HepG2 (cell line): Measurements from ENCODE around the gene FAHD2A. TPM values are rescaled to one million over a fixed set of nuclear protein-coding genes. Genes with fewer than 3 reads are reported as not detected.

Source experiments
- BCLAF1 ChIP-seq: fragments of 450-650 bp; IDR thresholded peaks from 2 replicates; pipeline ENCODE4 v1.6.1; 2017; ENCODE audit warnings: mild to moderate bottlenecking
- CSRNP2 ChIP-seq: sonication (generic); formaldehyde crosslinking; conservative IDR thresholded peaks from 2 replicates; pipeline ENCODE4 v1.8.0; 2022; ENCODE audit warnings: low read depth, missing genetic modification reagents
- ELF4 ChIP-seq: sonication (generic); formaldehyde crosslinking; IDR thresholded peaks from 2 replicates; pipeline ENCODE4 v1.5.0; 2020; ENCODE audit warnings: missing genetic modification reagents, mild to moderate bottlenecking, moderate library complexity, borderline replicate concordance
- HOXA3 ChIP-seq: sonication (generic); formaldehyde crosslinking; IDR thresholded peaks from 2 replicates; pipeline ENCODE4 v1.5.0; 2020; ENCODE audit warnings: missing genetic modification reagents
- PREB ChIP-seq: sonication (generic); formaldehyde crosslinking; IDR thresholded peaks from 2 replicates; pipeline ENCODE4 v1.4.0; 2020; ENCODE audit warnings: missing genetic modification reagents
- SALL1 ChIP-seq: sonication (generic); formaldehyde crosslinking; IDR thresholded peaks from 2 replicates; pipeline ENCODE4 v1.8.0; 2022; ENCODE audit warnings: mild to moderate bottlenecking, missing genetic modification reagents
- TRAFD1 ChIP-seq: sonication (generic); formaldehyde crosslinking; IDR thresholded peaks from 2 replicates; pipeline ENCODE4 v1.5.1; 2020; ENCODE audit warnings: missing genetic modification reagents, mild to moderate bottlenecking, borderline replicate concordance
- ZBTB20 ChIP-seq: sonication (generic); formaldehyde crosslinking; IDR thresholded peaks from 2 replicates; pipeline ENCODE4 v1.8.1; 2023; ENCODE audit warnings: missing genetic modification reagents, low read depth, mild to moderate bottlenecking, borderline replicate concordance
- ZMYM3 ChIP-seq: sonication (generic); formaldehyde crosslinking; IDR thresholded peaks from 2 replicates; pipeline ENCODE4 v1.5.1; 2020; ENCODE audit warnings: mild to moderate bottlenecking, missing genetic modification reagents
- ZNF160 ChIP-seq: sonication (generic); formaldehyde crosslinking; IDR thresholded peaks from 2 replicates; pipeline ENCODE4 v1.8.0; 2022; ENCODE audit warnings: mild to moderate bottlenecking, inconsistent platforms, missing genetic modification reagents
- ZNF615 ChIP-seq: sonication (generic); formaldehyde crosslinking; IDR thresholded peaks from 2 replicates; pipeline ENCODE4 v1.5.0; 2020; ENCODE audit warnings: mild to moderate bottlenecking, missing genetic modification reagents, borderline replicate concordance
- polyA plus RNA-seq, 8 experiments: library from polyadenylated mRNA; depleted of rRNA in 3 of 8; stranded (reverse) in 7 of 8; unstranded in 1 of 8; fragments of >200 nt; fragmentation: Illumina TruSeq in 4 of 8; extraction: Trizol in 4 of 8; gene quantifications; 2 replicates each; pipeline versions ENCODE4 v1.2.1 to v1.2.3, GENCODE V29; 2011 to 2016; ENCODE audit warnings: low read depth in 4 of 8, missing spikeins in 1 of 8, mixed read lengths in 1 of 8; ENCODE audit not compliant: insufficient read depth in 1 of 8
- total RNA-seq, 5 experiments: library from RNA; depleted of rRNA; stranded (reverse); fragments of >200 nt; fragmentation: Illumina TruSeq; extraction: Trizol; gene quantifications; 2 replicates each; pipeline ENCODE4 v1.2.3, GENCODE V29; 2016; ENCODE audit warnings: low read depth in 1 of 5
- TF ChIP-seq, protein P1 (sequence below): sonication (generic); formaldehyde crosslinking; IDR thresholded peaks from 2 replicates; pipeline ENCODE4 v1.4.0; 2020; ENCODE audit warnings: missing genetic modification reagents
- TF ChIP-seq, protein P2 (sequence below): IDR thresholded peaks from 2 replicates; pipeline ENCODE4 v1.6.1; 2016; ENCODE audit warnings: low read depth, control low read depth
- TF ChIP-seq, protein P3 (sequence below): sonication (generic); formaldehyde crosslinking; IDR thresholded peaks from 2 replicates; pipeline ENCODE4 v1.4.0; 2020; ENCODE audit warnings: missing genetic modification reagents

FAHD2A gene
- total and polyA plus RNA-seq, 2 of the 13 experiments (the other 11 are each of a cell fraction or from before 2014, with no cell fraction given): 34.0 to 44.2 TPM

GRCh38 chr2:95402370-95403203 is at the start of gene FAHD2A (continued):
- no peak for TF ChIP-seq CSRNP2 (CRISPR knock-in tag)
- TF ChIP-seq TRAFD1 (CRISPR knock-in tag): 0 out of 2 replicates have a peak, but pooled peaks have one; percentile 14
- no peak for TF ChIP-seq PREB (CRISPR knock-in tag)
- TF ChIP-seq ZBTB20: peak; percentile 58; the same call in 1 of the 2 replicates
- TF ChIP-seq, protein P1, sequence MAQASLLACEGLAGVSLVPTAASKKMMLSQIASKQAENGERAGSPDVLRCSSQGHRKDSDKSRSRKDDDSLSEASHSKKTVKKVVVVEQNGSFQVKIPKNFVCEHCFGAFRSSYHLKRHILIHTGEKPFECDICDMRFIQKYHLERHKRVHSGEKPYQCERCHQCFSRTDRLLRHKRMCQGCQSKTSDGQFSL (CRISPR knock-in tag): no peak
- peak; percentile 74 for TF ChIP-seq ZNF160 (CRISPR knock-in tag)
- TF ChIP-seq BCLAF1: no peak
- no peak for TF ChIP-seq ZNF615
- TF ChIP-seq, protein P2, sequence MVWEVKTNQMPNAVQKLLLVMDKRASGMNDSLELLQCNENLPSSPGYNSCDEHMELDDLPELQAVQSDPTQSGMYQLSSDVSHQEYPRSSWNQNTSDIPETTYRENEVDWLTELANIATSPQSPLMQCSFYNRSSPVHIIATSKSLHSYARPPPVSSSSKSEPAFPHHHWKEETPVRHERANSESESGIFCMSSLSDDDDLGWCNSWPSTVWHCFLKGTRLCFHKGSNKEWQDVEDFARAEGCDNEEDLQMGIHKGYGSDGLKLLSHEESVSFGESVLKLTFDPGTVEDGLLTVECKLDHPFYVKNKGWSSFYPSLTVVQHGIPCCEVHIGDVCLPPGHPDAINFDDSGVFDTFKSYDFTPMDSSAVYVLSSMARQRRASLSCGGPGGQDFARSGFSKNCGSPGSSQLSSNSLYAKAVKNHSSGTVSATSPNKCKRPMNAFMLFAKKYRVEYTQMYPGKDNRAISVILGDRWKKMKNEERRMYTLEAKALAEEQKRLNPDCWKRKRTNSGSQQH (CRISPR knock-in tag): no peak; the same call in none of the 2 replicates
- TF ChIP-seq SALL1 (CRISPR knock-in tag): peak; percentile 87
- peak; percentile 92 for TF ChIP-seq HOXA3 (CRISPR knock-in tag)
- TF ChIP-seq ZMYM3 (CRISPR knock-in tag): peak; percentile 43; the same call in 1 of the 2 replicates
- TF ChIP-seq, protein P3, sequence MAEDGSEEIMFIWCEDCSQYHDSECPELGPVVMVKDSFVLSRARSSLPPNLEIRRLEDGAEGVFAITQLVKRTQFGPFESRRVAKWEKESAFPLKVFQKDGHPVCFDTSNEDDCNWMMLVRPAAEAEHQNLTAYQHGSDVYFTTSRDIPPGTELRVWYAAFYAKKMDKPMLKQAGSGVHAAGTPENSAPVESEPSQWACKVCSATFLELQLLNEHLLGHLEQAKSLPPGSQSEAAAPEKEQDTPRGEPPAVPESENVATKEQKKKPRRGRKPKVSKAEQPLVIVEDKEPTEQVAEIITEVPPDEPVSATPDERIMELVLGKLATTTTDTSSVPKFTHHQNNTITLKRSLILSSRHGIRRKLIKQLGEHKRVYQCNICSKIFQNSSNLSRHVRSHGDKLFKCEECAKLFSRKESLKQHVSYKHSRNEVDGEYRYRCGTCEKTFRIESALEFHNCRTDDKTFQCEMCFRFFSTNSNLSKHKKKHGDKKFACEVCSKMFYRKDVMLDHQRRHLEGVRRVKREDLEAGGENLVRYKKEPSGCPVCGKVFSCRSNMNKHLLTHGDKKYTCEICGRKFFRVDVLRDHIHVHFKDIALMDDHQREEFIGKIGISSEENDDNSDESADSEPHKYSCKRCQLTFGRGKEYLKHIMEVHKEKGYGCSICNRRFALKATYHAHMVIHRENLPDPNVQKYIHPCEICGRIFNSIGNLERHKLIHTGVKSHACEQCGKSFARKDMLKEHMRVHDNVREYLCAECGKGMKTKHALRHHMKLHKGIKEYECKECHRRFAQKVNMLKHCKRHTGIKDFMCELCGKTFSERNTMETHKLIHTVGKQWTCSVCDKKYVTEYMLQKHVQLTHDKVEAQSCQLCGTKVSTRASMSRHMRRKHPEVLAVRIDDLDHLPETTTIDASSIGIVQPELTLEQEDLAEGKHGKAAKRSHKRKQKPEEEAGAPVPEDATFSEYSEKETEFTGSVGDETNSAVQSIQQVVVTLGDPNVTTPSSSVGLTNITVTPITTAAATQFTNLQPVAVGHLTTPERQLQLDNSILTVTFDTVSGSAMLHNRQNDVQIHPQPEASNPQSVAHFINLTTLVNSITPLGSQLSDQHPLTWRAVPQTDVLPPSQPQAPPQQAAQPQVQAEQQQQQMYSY (CRISPR knock-in tag): 0 out of 2 replicates have a peak, but pooled peaks have one; percentile 15
- TF ChIP-seq ELF4: no peak
